Measurements from ENCODE around the gene MBD6. TPM values are rescaled to one million over a fixed set of nuclear protein-coding genes. Genes with fewer than 3 reads are reported as not detected.

Gene MBD6
- total and polyA plus RNA-seq, 2 of the 13 experiments (the other 11 are each of a cell fraction or from before 2014, with no cell fraction given) = 4.1 to 5.9 TPM

DNA sequence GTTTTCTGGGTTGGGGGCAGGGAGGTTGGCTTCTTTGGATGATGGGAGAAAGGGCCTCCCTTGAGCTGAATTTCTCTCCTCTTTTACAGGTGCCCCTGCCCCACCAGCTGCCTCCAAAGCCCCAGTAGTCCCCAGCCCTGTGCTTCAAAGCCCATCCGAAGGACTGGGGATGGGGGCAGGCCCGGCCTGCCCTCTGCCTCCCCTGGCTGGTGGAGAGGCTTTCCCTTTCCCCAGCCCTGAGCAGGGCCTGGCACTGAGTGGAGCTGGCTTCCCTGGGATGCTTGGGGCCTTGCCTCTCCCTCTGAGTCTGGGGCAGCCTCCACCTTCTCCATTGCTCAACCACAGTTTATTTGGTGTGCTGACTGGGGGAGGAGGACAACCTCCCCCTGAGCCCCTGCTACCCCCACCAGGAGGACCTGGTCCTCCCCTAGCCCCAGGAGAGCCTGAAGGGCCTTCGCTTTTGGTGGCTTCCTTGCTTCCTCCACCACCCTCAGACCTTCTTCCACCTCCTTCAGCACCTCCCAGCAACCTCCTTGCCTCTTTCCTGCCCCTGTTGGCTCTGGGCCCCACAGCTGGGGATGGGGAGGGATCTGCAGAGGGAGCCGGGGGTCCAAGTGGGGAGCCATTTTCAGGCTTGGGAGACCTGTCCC lies 4.0 kb downstream of the MBD6 start:
- WGBS (ENCODE audit: low lambda C conversion rate) = 96% methylated on average over 2 of the region's 4 CpGs
- Histone ChIP-seq H3K27ac (ENCODE audit: extremely low read length, insufficient read depth, low read length) (no peak overlapping the region), H3K9ac (ENCODE audit: insufficient read depth, low read depth, low read length) (no peak overlapping the region), H4K20me1 (ENCODE audit: insufficient read depth, low read length) (no peaks in the 10 kb centered on the region), H2AFZ (ENCODE audit: low read length) (no peak overlapping the region), H3K79me2 (ENCODE audit: insufficient read depth, low read length) (peaks cover 15% of the 10 kb centered on the region), H3K4me3 (replicated peaks in 1 of 3; ENCODE audit: insufficient read depth in 1 of 3, low read depth in 2 of 3, low read length in 3 of 3) (no peak overlapping the region), H3K4me2 (ENCODE audit: low read depth, low read length) (no peak overlapping the region), H3K27me3 (ENCODE audit: control insufficient read depth in 1 of 2, insufficient read depth in 2 of 2, low read length in 2 of 2) (no peaks in the 10 kb centered on the region; a peak in 1 of 5 replicates), H3K4me1 (ENCODE audit: insufficient read depth, low read length) (peaks cover 23% of the 10 kb centered on the region), H3K9me3 (ENCODE audit: low read length) (no peaks in the 10 kb centered on the region), H3K36me3 (replicated peaks in 1 of 2; ENCODE audit: control insufficient read depth in 1 of 2, insufficient read depth in 2 of 2, low read length in 2 of 2) (peaks cover 20 to 65% of the 10 kb centered on the region in 2 experiments)
- DNase-seq (ENCODE audit: low spot score) (no peak), ATAC-seq (no peak), FAIRE-seq (no peak)
- intact Hi-C loops (cut with micrococcal nuclease; ENCODE audit: unreplicated experiment) = no loop called here
- no TSS peak for BruUV-seq (replicated peaks)
- no peak for TF ChIP-seq MAF1 (CRISPR knock-in tag; IDR thresholded peaks at IDR 0.05; ENCODE audit: borderline replicate concordance)
- TF ChIP-seq MED13 (CRISPR knock-in tag; IDR thresholded peaks at IDR 0.05) = no peak
- peak in 1 of 2 experiments; percentile 1; a peak in 1 of 4 replicates for TF ChIP-seq POLR2A (IDR thresholded peaks at IDR 0.05; ENCODE audit: insufficient read depth in 1 of 2, low read depth in 2 of 2, low read length in 2 of 2)
- TF ChIP-seq ETV6 (CRISPR knock-in tag; conservative IDR thresholded peaks at IDR 0.05) = no peak
- TF ChIP-seq DMAP1 (CRISPR knock-in tag; IDR thresholded peaks at IDR 0.05) = no peak
- in situ Hi-C loops (cut with HindIII; ENCODE audit: extremely low pct_ligation_motif_present, low pct_unique_long_range_greater_than_20kb) = no loop called here
- ChIA-PET CTCF (ENCODE audit: low intra/inter-chr PET ratio, low total read pairs) (no interaction called here), POLR2A (interaction anchor here (0.6 to 0.8 kb wide), 2 partner anchors 19 to 841 kb away, joined by 3 to 8 read pairs; no protein-coding TSS in a partner anchor)

DNA sequence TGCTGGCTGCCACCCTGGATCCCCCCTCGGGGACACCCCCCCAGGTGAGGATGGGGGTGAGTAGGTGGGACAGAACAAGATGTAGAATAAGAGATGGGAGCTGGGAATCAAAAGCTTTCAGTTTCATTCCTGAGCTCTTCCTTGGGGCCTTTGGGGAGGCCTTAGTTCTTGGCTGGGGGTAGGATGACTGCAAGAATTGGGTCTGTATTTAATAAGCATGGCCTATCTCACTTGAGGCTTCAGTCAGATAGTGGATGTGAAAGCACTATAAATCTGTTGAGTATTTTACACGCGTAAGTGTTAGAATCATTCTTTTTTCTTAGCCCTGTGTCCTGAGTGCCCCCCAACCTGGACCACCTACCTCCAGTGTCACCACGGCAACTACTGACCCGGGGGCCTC lies 4.6 kb downstream of the MBD6 start:
- no peaks in the 10 kb centered on the region; a peak in 1 of 5 replicates for H3K27me3 ChIP-seq (ENCODE audit: control insufficient read depth in 1 of 2, insufficient read depth in 2 of 2, low read length in 2 of 2)
- no peak overlapping the region for H3K4me3 ChIP-seq (replicated peaks in 1 of 3; ENCODE audit: insufficient read depth in 1 of 3, low read depth in 2 of 3, low read length in 3 of 3)
- H3K79me2 ChIP-seq (ENCODE audit: insufficient read depth, low read length) = peaks cover 15% of the 10 kb centered on the region
- DNase-seq (ENCODE audit: low spot score) (no peak), FAIRE-seq (no peak), ATAC-seq (no peak)
- TF ChIP-seq ASH2L (IDR thresholded peaks at IDR 0.05; ENCODE audit: insufficient read length, low read depth, low read length) = no peak
- TF ChIP-seq POLR2AphosphoS5 (IDR thresholded peaks at IDR 0.05; ENCODE audit: low read depth, low read length) = 0 out of 2 replicates have a peak, but pooled peaks have one; percentile 0
- peaks cover 23 to 71% of the 10 kb centered on the region in 2 experiments for H3K36me3 ChIP-seq (replicated peaks in 1 of 2; ENCODE audit: control insufficient read depth in 1 of 2, insufficient read depth in 2 of 2, low read length in 2 of 2)
- POLR2A ChIA-PET = interaction anchor here (0.5 to 0.6 kb wide), 2 partner anchors 25 to 841 kb away, joined by 3 to 8 read pairs; no protein-coding TSS in a partner anchor
- in situ Hi-C loops (cut with HindIII; ENCODE audit: extremely low pct_ligation_motif_present, low pct_unique_long_range_greater_than_20kb) (no loop called here), intact Hi-C loops (cut with micrococcal nuclease; ENCODE audit: unreplicated experiment) (no loop called here)
- no peak overlapping the region for H3K4me2 ChIP-seq (ENCODE audit: low read depth, low read length)
- no peak overlapping the region for H3K27ac ChIP-seq (ENCODE audit: extremely low read length, insufficient read depth, low read length)
- BruUV-seq (replicated peaks) = no TSS peak
- no peak overlapping the region for H3K9ac ChIP-seq (ENCODE audit: insufficient read depth, low read depth, low read length)
- CTCF ChIA-PET (ENCODE audit: low intra/inter-chr PET ratio, low total read pairs) = no interaction called here
- 93% methylated on average over 5 of the region's 5 CpGs for WGBS (ENCODE audit: low lambda C conversion rate)
- no peaks in the 10 kb centered on the region for H4K20me1 ChIP-seq (ENCODE audit: insufficient read depth, low read length)
- H3K4me1 ChIP-seq (ENCODE audit: insufficient read depth, low read length) = peaks cover 17% of the 10 kb centered on the region
- H3K9me3 ChIP-seq (ENCODE audit: low read length) = no peaks in the 10 kb centered on the region
- H2AFZ ChIP-seq (ENCODE audit: low read length) = no peak overlapping the region

Measured in HepG2 (cell line).